ENCODE measurements around the gene MAN1A1.
A peak's percentile ranks its signal among the peaks of the same experiment; 100 is the strongest.

Gene MAN1A1

GRCh38 chr6:119152187-119152586 lies 197.4 kb downstream of the MAN1A1 start:
- no peak for DNase-seq (ENCODE audit: low read depth in 1 of 2, low spot score in 1 of 2)

GRCh38 chr6:119148825-119149525 lies 200.6 kb downstream of the MAN1A1 start:
- no peak for DNase-seq (ENCODE audit: low read depth in 1 of 2, low spot score in 1 of 2)

- DNase-seq (ENCODE audit: low read depth in 1 of 2, low spot score in 1 of 2) = no peak
These were observed 201.3 kb downstream of the MAN1A1 start for GRCh38 chr6:119148098-119148824.

GRCh38 chr6:119147101-119148053 lies 202.2 kb downstream of the MAN1A1 start:
- DNase-seq (ENCODE audit: low read depth in 1 of 2, low spot score in 1 of 2) = peak in 1 of 2 donors; percentile 6

GRCh38 chr6:119145111-119145510 lies 204.4 kb downstream of the MAN1A1 start:
- DNase-seq (ENCODE audit: low read depth in 1 of 2, low spot score in 1 of 2) = no peak

GRCh38 chr6:119142637-119143036 lies 206.9 kb downstream of the MAN1A1 start:
- DNase-seq (ENCODE audit: low read depth in 1 of 2, low spot score in 1 of 2) = no peak

GRCh38 chr6:119142041-119142440 lies 207.5 kb downstream of the MAN1A1 start:
- no peak for DNase-seq (ENCODE audit: low read depth in 1 of 2, low spot score in 1 of 2)

- DNase-seq (ENCODE audit: low read depth in 1 of 2, low spot score in 1 of 2) = no peak
These were observed 209.1 kb downstream of the MAN1A1 start for GRCh38 chr6:119140196-119141140.

- DNase-seq (ENCODE audit: low read depth in 1 of 2, low spot score in 1 of 2) = no peak
These were observed 210.5 kb downstream of the MAN1A1 start for GRCh38 chr6:119138906-119139541.

- no peak for DNase-seq (ENCODE audit: low read depth in 1 of 2, low spot score in 1 of 2)
These were observed 212.1 kb downstream of the MAN1A1 start for GRCh38 chr6:119137194-119138072.

- no peak for DNase-seq (ENCODE audit: low read depth in 1 of 2, low spot score in 1 of 2)
These were observed 214.8 kb downstream of the MAN1A1 start for GRCh38 chr6:119134752-119135151.

GRCh38 chr6:119133400-119133799 lies 216.2 kb downstream of the MAN1A1 start:
- no peak for DNase-seq (ENCODE audit: low read depth in 1 of 2, low spot score in 1 of 2)

- DNase-seq (ENCODE audit: low read depth in 1 of 2, low spot score in 1 of 2) = no peak
These were observed 217.1 kb downstream of the MAN1A1 start for GRCh38 chr6:119132261-119132981.

- no peak for DNase-seq (ENCODE audit: low read depth in 1 of 2, low spot score in 1 of 2)
These were observed 219.5 kb downstream of the MAN1A1 start for GRCh38 chr6:119129968-119130484.

GRCh38 chr6:119129148-119129967 lies 220.2 kb downstream of the MAN1A1 start:
- no peak for DNase-seq (ENCODE audit: low read depth in 1 of 2, low spot score in 1 of 2)

- DNase-seq (ENCODE audit: low read depth in 1 of 2, low spot score in 1 of 2) = no peak
These were observed 221.2 kb downstream of the MAN1A1 start for GRCh38 chr6:119128252-119128912.

- no peak for DNase-seq (ENCODE audit: low read depth in 1 of 2, low spot score in 1 of 2)
These were observed 221.9 kb downstream of the MAN1A1 start for GRCh38 chr6:119127627-119128026.

Data from stimulated activated CD4-positive, alpha-beta T cell treated with anti-CD3 and anti-CD28 coated beads, Interleukin-15, amount 100 ng/mL, for 1 hour (primary cell).